GM10248 (cell line): ENCODE measurements around the gene F2RL2.

ENCODE experiments used
- CTCF ChIA-PET: fragments of 300-600 bp; sonication (Branson Sonifier 250); formaldehyde crosslinking; extraction: SDS; loops from one replicate; lab custom pipeline; 2021; ENCODE audit warnings: antibody characterized with exemption; lab: Yijun Ruan, JAX
- POLR2A ChIA-PET: fragments of 350-650 bp; sonication (Branson Sonifier 250); formaldehyde crosslinking; extraction: SDS; loops from one replicate; lab custom pipeline; 2020; ENCODE audit warnings: antibody characterized with exemption; lab: Yijun Ruan, JAX
- DNase-seq: peaks from one replicate; pipeline ENCODE4 v3.0.0; 2012; ENCODE audit errors: extremely low spot score
- CTCF ChIP-seq: IDR thresholded peaks from 2 replicates; pipeline ENCODE4 v1.5.1; 2012; ENCODE audit warnings: mild to moderate bottlenecking, low read depth; ENCODE audit errors: extremely low read depth, missing control alignments, control extremely low read depth

F2RL2 gene

GRCh38 chr5:76585783-76586217 lies 37.4 kb downstream of the F2RL2 start:
- no peak for TF ChIP-seq CTCF
- ChIA-PET CTCF (interaction anchor here (1.2 to 3.2 kb wide), 2 partner anchors 15 to 38 kb away, joined by 3 to 17 read pairs; no protein-coding TSS in a partner anchor), POLR2A (no interaction called here)
- no peak for DNase-seq

- ChIA-PET CTCF (interaction anchor here (0.7 to 4.5 kb wide), 23 partner anchors 8 to 437 kb away, joined by 3 to 32 read pairs (median 4); partner anchors contain the start of gene IQGAP2), POLR2A (interaction anchor here (0.6 kb wide), 1 partner anchor 1389 kb away, joined by 3 read pairs; no protein-coding TSS in a partner anchor)
- TF ChIP-seq CTCF = peak; percentile 55
- no peak for DNase-seq
These were observed 39.8 kb downstream of the F2RL2 start for GRCh38 chr5:76583163-76584047.

GRCh38 chr5:76582230-76583162 lies 40.7 kb downstream of the F2RL2 start:
- CTCF ChIA-PET = interaction anchor here (0.6 to 4.5 kb wide), 26 partner anchors 9 to 436 kb away, joined by 3 to 32 read pairs (median 4); partner anchors contain the start of gene IQGAP2
- POLR2A ChIA-PET = interaction anchor here (0.6 kb wide), 1 partner anchor 1390 kb away, joined by 3 read pairs; no protein-coding TSS in a partner anchor
- no peak for TF ChIP-seq CTCF
- DNase-seq = peak; percentile 45

GRCh38 chr5:76580981-76581380 lies 42.2 kb downstream of the F2RL2 start:
- POLR2A ChIA-PET = no interaction called here
- CTCF ChIA-PET = interaction anchor here (1.0 to 4.5 kb wide), 11 partner anchors 10 to 182 kb away, joined by 3 to 32 read pairs (median 4); partner anchors contain the start of gene IQGAP2
- TF ChIP-seq CTCF = no peak
- DNase-seq = no peak

- CTCF ChIA-PET = interaction anchor here (2.1 kb wide), 1 partner anchor 176 kb away, joined by 7 read pairs; the partner anchor contains the start of gene IQGAP2
- TF ChIP-seq CTCF = no peak
These were observed 43.9 kb downstream of the F2RL2 start for GRCh38 chr5:76579166-76579937.

More at GRCh38 chr5:76579166-76579937, 43.9 kb downstream of the F2RL2 start:
- no peak for DNase-seq
- POLR2A ChIA-PET = no interaction called here
